Measurements from ENCODE around the gene IFI30.

GRCh38 chr19:18141031-18141430, 32.6 kb upstream of the IFI30 start:
- TF ChIP-seq POLR2AphosphoS5 (IDR thresholded peaks at IDR 0.05), result no peak
- no peak for TF ChIP-seq EP300 (IDR thresholded peaks at IDR 0.05)

Measured in suprapubic skin (tissue), 4 donors.